AML-193 (cell line): ENCODE results near the gene FECH.
A peak's percentile ranks its signal among the peaks of the same experiment; 100 is the strongest.

Experiments used
- DNase-seq, 2 experiments: peaks; one replicate each; lab custom pipeline; 2025; lab: John Stamatoyannopoulos, UW

FECH gene

GRCh38 chr18:57581301-57581934 is 5.1 kb downstream of the FECH start:
- DNase-seq = peak; percentile 85 to 91

- DNase-seq = no peak
Observed at GRCh38 chr18:57579934-57580333, 6.6 kb downstream of the FECH start.

- DNase-seq = no peak
Observed at GRCh38 chr18:57576316-57576715, 10.2 kb downstream of the FECH start.

- DNase-seq = no peak
Observed at GRCh38 chr18:57575542-57575941, 11.0 kb downstream of the FECH start.

- DNase-seq = no peak
Observed at GRCh38 chr18:57574866-57575265, 11.6 kb downstream of the FECH start.

- DNase-seq = no peak
Observed at GRCh38 chr18:57570162-57570561, 16.3 kb downstream of the FECH start.

GRCh38 chr18:57569133-57569532 is 17.4 kb downstream of the FECH start:
- no peak for DNase-seq

- DNase-seq = peak; percentile 17 to 26
Observed at GRCh38 chr18:57561728-57562423, 24.6 kb downstream of the FECH start.

GRCh38 chr18:57561261-57561660 is 25.2 kb downstream of the FECH start:
- DNase-seq = no peak

- DNase-seq = no peak
Observed at GRCh38 chr18:57559314-57559713, 27.2 kb downstream of the FECH start.

GRCh38 chr18:57555134-57555533 is 31.4 kb downstream of the FECH start:
- DNase-seq = peak in 1 of 2 experiments; percentile 16

- DNase-seq = no peak
Observed at GRCh38 chr18:57550510-57550909, 36.0 kb downstream of the FECH start.

- DNase-seq = no peak
Observed at GRCh38 chr18:57547260-57547659, 39.2 kb downstream of the FECH start.

GRCh38 chr18:57544936-57545660 is 41.4 kb downstream of the FECH start:
- DNase-seq = no peak

GRCh38 chr18:57543560-57543959 is 42.9 kb downstream of the FECH start:
- DNase-seq = no peak

GRCh38 chr18:57542812-57543427 is 43.6 kb downstream of the FECH start:
- DNase-seq = no peak

- DNase-seq = no peak
Observed at GRCh38 chr18:57542126-57542525, 44.4 kb downstream of the FECH start.

GRCh38 chr18:57539702-57540101 is 46.8 kb downstream of the FECH start:
- no peak for DNase-seq

GRCh38 chr18:57538614-57539013 is 47.9 kb downstream of the FECH start:
- no peak for DNase-seq

- no peak for DNase-seq
Observed at GRCh38 chr18:57534511-57534909, 52.0 kb downstream of the FECH start.

- no peak for DNase-seq
Observed at GRCh38 chr18:57533868-57534510, 52.5 kb downstream of the FECH start.
